Calu3 (cell line): Measurements from ENCODE around the gene LRRC32. TPM values are rescaled to one million over a fixed set of nuclear protein-coding genes. Genes with fewer than 3 reads are reported as not detected.

Source experiments
- BruUV-seq: library from RNA; stranded (reverse); fragments of 400-500 nt; replicated peaks from 2 replicates; lab custom pipeline; 2021; lab: Mats Ljungman, UMichigan
- CTCF ChIA-PET: fragments of 300-600 bp; sonication (Branson Sonifier 250); formaldehyde crosslinking; loops from one replicate; lab custom pipeline; 2022; ENCODE audit warnings: antibody characterized with exemption; lab: Charles Lee
- DNase-seq: peaks from one replicate; pipeline ENCODE4 v3.0.0; 2022
- H3K27ac Mint-ChIP-seq: one replicate; pipeline ENCODE4 v1.8.0; 2022; ENCODE audit warnings: mixed read lengths; ENCODE audit not compliant: unreplicated experiment
- H3K27me3 Mint-ChIP-seq: one replicate; pipeline ENCODE4 v1.8.0; 2022; ENCODE audit warnings: mixed read lengths; ENCODE audit not compliant: unreplicated experiment
- H3K36me3 Mint-ChIP-seq: one replicate; pipeline ENCODE4 v1.8.0; 2022; ENCODE audit warnings: mild to moderate bottlenecking, moderate library complexity, mixed read lengths; ENCODE audit not compliant: insufficient read depth, unreplicated experiment
- H3K4me1 Mint-ChIP-seq: one replicate; pipeline ENCODE4 v1.8.0; 2022; ENCODE audit warnings: mild to moderate bottlenecking, low read depth, mixed read lengths; ENCODE audit not compliant: unreplicated experiment
- H3K4me3 Mint-ChIP-seq: one replicate; pipeline ENCODE4 v1.8.0; 2022; ENCODE audit warnings: mild to moderate bottlenecking, low read depth, moderate library complexity, mixed read lengths; ENCODE audit not compliant: unreplicated experiment
- H3K9me3 Mint-ChIP-seq: one replicate; pipeline ENCODE4 v1.8.0; 2022; ENCODE audit warnings: low read depth, mixed read lengths; ENCODE audit not compliant: unreplicated experiment
- intact Hi-C: fragments of 100-400 bp; cut with micrococcal nuclease; formaldehyde crosslinking; loops from one replicate; pipeline ENCODE4 v1.10.0; 2022; ENCODE audit not compliant: unreplicated experiment
- total RNA-seq: library from RNA; stranded (reverse); gene quantifications from 2 replicates; pipeline ENCODE4 v1.2.3, GENCODE V29; 2022
- TF ChIP-seq, protein P1 (sequence below): fragments of 200-600 bp; IDR thresholded peaks from one replicate; pipeline ENCODE4 v1.8.0; 2022; ENCODE audit warnings: antibody characterized with exemption; ENCODE audit not compliant: unreplicated experiment

The LRRC32 gene
- total RNA-seq, 1 experiment from 2014 or later, result not detected

DNA sequence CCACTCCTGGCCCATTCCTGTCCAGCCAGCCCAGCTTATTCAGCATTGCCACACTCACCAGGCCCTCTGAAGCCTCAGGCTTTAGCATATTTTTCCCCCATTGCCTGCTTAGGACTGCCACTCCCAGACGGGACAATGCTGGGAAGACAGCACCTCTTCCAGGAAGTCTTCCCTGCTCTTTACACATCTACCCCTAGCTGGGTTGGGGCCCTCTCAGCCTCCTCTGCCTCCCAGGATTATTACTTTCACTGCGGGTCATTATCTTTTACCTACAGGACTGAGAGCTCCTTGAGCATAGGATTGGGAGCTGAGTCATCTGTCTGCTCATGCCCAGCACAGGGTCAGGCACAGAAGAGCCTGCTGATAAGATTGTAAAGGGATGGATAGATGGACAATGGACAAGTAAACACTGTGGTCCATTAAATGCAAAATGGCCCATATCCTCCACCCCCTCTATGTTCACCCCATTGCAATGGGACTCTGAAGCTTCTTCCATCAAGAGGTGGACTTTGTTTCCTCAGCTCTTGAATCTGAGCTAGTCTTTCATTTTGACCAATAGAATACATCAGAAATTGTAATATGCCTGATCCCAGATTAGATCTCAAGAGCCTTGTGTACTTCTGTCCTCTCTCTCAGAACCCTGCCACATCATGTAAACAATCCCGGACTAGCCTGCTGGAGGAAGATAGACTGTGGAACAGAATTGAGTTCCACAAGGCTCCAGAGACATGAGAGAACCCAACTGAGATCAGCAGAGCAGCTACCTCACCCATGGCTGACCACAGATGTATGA, 32.0 kb upstream of the LRRC32 start:
- TF ChIP-seq, protein P1, sequence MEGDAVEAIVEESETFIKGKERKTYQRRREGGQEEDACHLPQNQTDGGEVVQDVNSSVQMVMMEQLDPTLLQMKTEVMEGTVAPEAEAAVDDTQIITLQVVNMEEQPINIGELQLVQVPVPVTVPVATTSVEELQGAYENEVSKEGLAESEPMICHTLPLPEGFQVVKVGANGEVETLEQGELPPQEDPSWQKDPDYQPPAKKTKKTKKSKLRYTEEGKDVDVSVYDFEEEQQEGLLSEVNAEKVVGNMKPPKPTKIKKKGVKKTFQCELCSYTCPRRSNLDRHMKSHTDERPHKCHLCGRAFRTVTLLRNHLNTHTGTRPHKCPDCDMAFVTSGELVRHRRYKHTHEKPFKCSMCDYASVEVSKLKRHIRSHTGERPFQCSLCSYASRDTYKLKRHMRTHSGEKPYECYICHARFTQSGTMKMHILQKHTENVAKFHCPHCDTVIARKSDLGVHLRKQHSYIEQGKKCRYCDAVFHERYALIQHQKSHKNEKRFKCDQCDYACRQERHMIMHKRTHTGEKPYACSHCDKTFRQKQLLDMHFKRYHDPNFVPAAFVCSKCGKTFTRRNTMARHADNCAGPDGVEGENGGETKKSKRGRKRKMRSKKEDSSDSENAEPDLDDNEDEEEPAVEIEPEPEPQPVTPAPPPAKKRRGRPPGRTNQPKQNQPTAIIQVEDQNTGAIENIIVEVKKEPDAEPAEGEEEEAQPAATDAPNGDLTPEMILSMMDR, result no peak
- no TSS peak for BruUV-seq
- CTCF ChIA-PET, result no interaction called here
- Mint-ChIP-seq H3K27ac (no peak overlapping the region), H3K36me3 (no peaks in the 10 kb centered on the region), H3K4me1 (no peaks in the 10 kb centered on the region), H3K9me3 (no peaks in the 10 kb centered on the region), H3K4me3 (no peak overlapping the region), H3K27me3 (peaks cover 81% of the 10 kb centered on the region)
- DNase-seq, result no peak
- intact Hi-C loops, result no loop called here

DNA sequence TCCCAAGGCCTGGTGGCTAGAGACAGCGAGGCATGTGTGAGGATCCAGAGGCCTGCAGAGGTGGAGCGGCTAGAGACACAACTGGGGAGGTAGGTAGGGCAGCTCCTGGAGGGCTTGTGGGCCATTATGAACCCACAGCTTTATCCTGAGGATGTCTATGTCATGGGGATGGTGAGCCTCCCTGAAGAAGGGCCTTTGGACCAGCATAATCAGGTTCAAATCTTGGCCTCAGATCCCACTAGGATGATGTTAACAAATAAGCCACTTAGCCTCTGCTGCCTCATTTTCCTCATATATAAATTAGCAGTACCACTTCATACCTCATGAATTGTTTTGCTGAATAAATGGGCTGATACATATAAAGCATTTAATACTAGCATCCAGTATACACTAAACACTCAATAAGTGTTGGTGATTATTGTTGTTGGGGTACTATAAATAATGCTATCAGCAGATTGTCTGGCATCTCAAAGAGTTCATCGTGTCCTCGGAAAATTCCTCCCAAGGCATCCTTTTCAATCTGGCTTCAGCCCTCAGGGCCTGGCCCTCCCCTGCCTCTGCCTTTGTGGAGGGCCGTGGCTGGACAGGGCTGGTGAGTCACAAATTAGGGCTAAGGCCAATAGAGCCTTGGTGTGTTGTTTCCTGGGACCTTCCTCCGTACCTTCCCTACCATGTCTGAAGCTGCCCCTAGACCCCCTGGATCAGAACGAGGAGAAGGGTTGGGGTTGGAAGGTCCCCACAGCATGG, 30.9 kb upstream of the LRRC32 start:
- H3K27ac Mint-ChIP-seq, result no peak overlapping the region
- no peak overlapping the region for H3K4me3 Mint-ChIP-seq
- CTCF ChIA-PET, result no interaction called here
- BruUV-seq, result no TSS peak
- TF ChIP-seq, protein P1, result no peak
- no peaks in the 10 kb centered on the region for H3K9me3 Mint-ChIP-seq
- H3K36me3 Mint-ChIP-seq, result no peaks in the 10 kb centered on the region
- intact Hi-C loops, result no loop called here
- peaks cover 84% of the 10 kb centered on the region for H3K27me3 Mint-ChIP-seq
- H3K4me1 Mint-ChIP-seq, result no peaks in the 10 kb centered on the region
- no peak for DNase-seq

DNA sequence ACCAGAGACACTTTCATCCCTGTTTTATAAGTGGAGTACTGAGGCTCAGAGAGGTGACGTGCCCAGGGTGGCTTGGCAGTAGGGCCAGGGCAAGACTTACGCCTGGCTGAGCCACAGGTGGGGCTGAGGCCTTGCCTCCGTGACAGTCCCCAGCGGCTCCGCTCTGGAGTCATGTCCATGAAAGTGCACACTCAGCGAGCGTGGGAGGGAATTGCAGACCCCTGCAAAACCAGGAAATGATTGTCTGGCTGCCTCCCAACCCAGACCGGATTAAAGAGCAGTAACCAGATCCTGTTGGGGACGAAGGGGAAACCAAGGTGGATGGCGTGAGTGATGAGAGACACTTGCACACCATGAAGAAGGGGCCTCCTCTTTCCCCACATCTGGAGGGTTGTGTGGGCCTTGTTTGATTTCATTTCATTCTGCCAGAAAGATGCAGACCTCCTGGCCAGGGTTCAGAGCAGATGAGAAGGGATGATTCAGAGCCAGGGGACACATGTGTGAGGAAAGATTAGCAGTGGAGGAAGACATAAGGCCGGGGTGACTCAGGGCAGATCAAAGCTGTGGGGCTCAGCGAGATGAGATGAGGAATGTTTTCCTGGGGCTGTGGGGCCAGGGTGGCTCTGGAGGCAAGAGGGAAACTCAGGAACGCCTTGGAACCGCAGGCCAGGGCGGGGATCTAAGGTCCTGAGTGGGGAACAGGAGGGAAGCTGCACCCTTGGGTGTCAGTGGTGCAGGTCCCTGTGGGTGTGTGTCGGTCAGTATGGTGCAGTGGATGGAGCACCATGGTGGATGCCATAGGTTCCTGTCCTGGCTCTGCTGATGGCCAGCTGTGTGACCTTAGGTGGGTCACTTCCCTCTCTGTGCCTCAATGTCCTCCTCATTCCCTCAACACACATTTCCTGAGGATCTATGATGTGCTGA, 29.9 kb upstream of the LRRC32 start:
- CTCF ChIA-PET, result no interaction called here
- no peaks in the 10 kb centered on the region for H3K9me3 Mint-ChIP-seq
- H3K4me3 Mint-ChIP-seq, result no peak overlapping the region
- H3K4me1 Mint-ChIP-seq, result no peaks in the 10 kb centered on the region
- no TSS peak for BruUV-seq
- intact Hi-C loops, result no loop called here
- no peak for DNase-seq
- peaks cover 88% of the 10 kb centered on the region for H3K27me3 Mint-ChIP-seq
- TF ChIP-seq, protein P1, result no peak
- no peak overlapping the region for H3K27ac Mint-ChIP-seq
- H3K36me3 Mint-ChIP-seq, result no peaks in the 10 kb centered on the region

DNA sequence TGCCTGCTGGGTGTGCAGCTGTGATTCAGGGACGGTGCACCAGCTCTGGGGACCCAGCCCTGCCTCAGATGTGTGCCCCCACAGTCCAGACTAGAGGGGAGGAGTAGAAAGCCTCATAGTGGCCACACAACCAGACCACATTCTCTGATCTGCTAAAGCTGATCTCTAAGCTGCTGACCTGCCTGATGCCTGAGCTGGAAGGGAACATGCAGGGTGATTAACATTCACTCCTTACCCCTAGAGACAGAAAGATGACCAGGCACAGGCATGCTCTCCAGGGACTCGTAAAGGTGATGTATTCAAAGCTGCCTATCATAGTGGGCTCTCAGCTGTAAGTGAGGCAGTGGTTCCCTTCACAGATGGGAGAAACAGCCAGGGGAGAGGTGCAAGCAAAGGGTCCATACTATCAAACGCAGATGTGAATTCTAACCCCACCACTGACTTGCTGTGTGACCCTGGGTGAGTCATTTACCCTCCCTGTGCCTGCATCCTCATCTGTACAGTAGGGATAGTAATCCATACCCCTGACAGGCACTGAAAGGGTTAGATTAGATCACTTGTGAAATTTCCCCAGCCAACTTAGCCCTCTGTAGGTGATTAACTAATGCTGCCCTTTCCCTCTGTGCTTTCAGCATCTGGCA, 29.0 kb upstream of the LRRC32 start:
- no peaks in the 10 kb centered on the region for H3K36me3 Mint-ChIP-seq
- H3K27me3 Mint-ChIP-seq, result peaks cover 86% of the 10 kb centered on the region
- H3K4me3 Mint-ChIP-seq, result no peak overlapping the region
- intact Hi-C loops, result no loop called here
- BruUV-seq, result no TSS peak
- TF ChIP-seq, protein P1, result no peak
- no peaks in the 10 kb centered on the region for H3K4me1 Mint-ChIP-seq
- CTCF ChIA-PET, result no interaction called here
- no peaks in the 10 kb centered on the region for H3K9me3 Mint-ChIP-seq
- no peak overlapping the region for H3K27ac Mint-ChIP-seq
- DNase-seq, result no peak
